Natural killer cell (primary cell): ENCODE measurements around the gene DGUOK. TPM values are rescaled to one million over a fixed set of nuclear protein-coding genes. Genes with fewer than 3 reads are reported as not detected.

ENCODE experiments used
- ATAC-seq, 3 donors: fragments of 150-1000 bp in 2 of 3; fragments of 200-7000 bp in 1 of 3; cut with Tn5 transposase; 1 replicate in 1 of 3; 2 replicates in 2 of 3; pipeline ENCODE4 v1.10.0; 2021; ENCODE audit warnings: mild to moderate bottlenecking in 2 of 3, moderate library complexity in 2 of 3
- DNase-seq, 2 donors: peaks; one replicate each; pipeline versions ENCODE4 v3.0.0 to v3.0.0-alpha.2; 2013 to 2021; ENCODE audit warnings: mixed read lengths in 1 of 2
- H3K27ac ChIP-seq: one replicate; pipeline ENCODE4 v1.5.1; 2013; ENCODE audit warnings: mild to moderate bottlenecking, low read length
- H3K27me3 ChIP-seq: one replicate; pipeline ENCODE4 v1.6.1; 2013; ENCODE audit warnings: low read length; ENCODE audit not compliant: control insufficient read depth, insufficient read depth
- H3K36me3 ChIP-seq: one replicate; pipeline ENCODE4 v1.6.1; 2013; ENCODE audit warnings: low read length; ENCODE audit not compliant: control insufficient read depth, insufficient read depth
- H3K4me1 ChIP-seq: one replicate; pipeline ENCODE4 v1.6.1; 2013; ENCODE audit warnings: low read length; ENCODE audit not compliant: control insufficient read depth, insufficient read depth
- H3K4me3 ChIP-seq: one replicate; pipeline ENCODE4 v1.5.1; 2013; ENCODE audit warnings: low read length
- H3K9me3 ChIP-seq: one replicate; pipeline ENCODE4 v1.6.1; 2013; ENCODE audit warnings: low read length; ENCODE audit not compliant: control insufficient read depth, insufficient read depth
- H3K27ac Mint-ChIP-seq, 2 donors: one replicate each; pipeline ENCODE4 v1.8.0; 2022; ENCODE audit warnings: mild to moderate bottlenecking in 2 of 2, mixed read lengths in 2 of 2, moderate library complexity in 1 of 2
- H3K27me3 Mint-ChIP-seq, 2 donors: one replicate each; pipeline ENCODE4 v1.8.0; 2022; ENCODE audit warnings: low read depth in 2 of 2, mixed read lengths in 2 of 2
- H3K36me3 Mint-ChIP-seq: one replicate; pipeline ENCODE4 v1.8.0; 2022; ENCODE audit warnings: mixed read lengths
- H3K4me1 Mint-ChIP-seq, 2 donors: one replicate each; pipeline ENCODE4 v1.8.0; 2022; ENCODE audit warnings: mixed read lengths in 2 of 2
- H3K4me3 Mint-ChIP-seq: one replicate; pipeline ENCODE4 v1.8.0; 2022; ENCODE audit warnings: mild to moderate bottlenecking, moderate library complexity, mixed read lengths
- H3K9me3 Mint-ChIP-seq, 2 donors: one replicate each; pipeline ENCODE4 v1.8.0; 2022; ENCODE audit warnings: mixed read lengths in 2 of 2
- CTCF ChIP-seq: fragments of 200-600 bp; IDR thresholded peaks from one replicate; pipeline ENCODE4 v1.8.0; 2022; ENCODE audit warnings: antibody characterized with exemption
- WGBS: methylation state at CpG from one replicate; pipeline ENCODE4 v1.1.7; 2013; ENCODE audit warnings: missing lambda C conversion rate; ENCODE audit not compliant: insufficient coverage; 5-methylcytosine and 5-hydroxymethylcytosine counted together
- intact Hi-C: fragments of 100-400 bp; cut with micrococcal nuclease; formaldehyde crosslinking; loops from one replicate; pipeline ENCODE4 v1.14.2; 2022
- total RNA-seq, 4 donors: library from RNA; stranded (reverse); fragments of 120-200 nt in 1 of 4; gene quantifications; one replicate each; pipeline versions ENCODE4 v1.2.3 to v1.2.4, GENCODE V29; 2013 to 2022

DGUOK gene
- total RNA-seq, 3 donors from 2014 or later (not counting 1 experiment from before 2014, with no cell fraction given) = 47.6 to 56.8 (median 54.8) TPM

DNA sequence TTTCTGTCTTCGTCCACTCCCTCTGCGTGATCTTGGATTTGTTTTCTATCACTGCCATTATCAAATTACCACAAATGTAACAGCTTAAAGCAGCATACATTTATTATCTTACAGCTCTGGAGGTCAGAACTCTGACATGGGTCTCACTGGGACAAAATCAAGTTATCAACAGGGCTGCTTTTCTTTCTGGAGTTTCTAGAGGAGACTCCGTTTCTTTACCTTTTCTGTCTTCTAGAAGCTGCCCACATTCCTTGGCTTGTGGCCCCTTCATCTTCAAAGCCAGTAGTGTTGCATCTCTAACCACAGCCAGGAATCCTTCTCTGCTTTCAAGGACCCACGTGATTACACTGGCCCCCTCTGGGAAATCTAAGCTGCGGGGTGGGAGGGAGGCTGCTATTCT lies 36.1 kb downstream of the DGUOK start:
- Mint-ChIP-seq H3K36me3 (peaks cover 16% of the 10 kb centered on the region), H3K4me1 (peaks cover 0 to 7% of the 10 kb centered on the region in 2 donors), H3K9me3 (no peaks in the 10 kb centered on the region), H3K27me3 (no peaks in the 10 kb centered on the region), H3K27ac (no peak overlapping the region), H3K4me3 (no peak overlapping the region)
- Histone ChIP-seq H3K4me1 (no peaks in the 10 kb centered on the region), H3K27ac (no peak overlapping the region), H3K27me3 (no peaks in the 10 kb centered on the region), H3K4me3 (no peak overlapping the region), H3K9me3 (no peaks in the 10 kb centered on the region), H3K36me3 (peaks cover 20% of the 10 kb centered on the region)
- WGBS = 48% methylated on average over 4 of the region's 5 CpGs
- DNase-seq (no peak), ATAC-seq (no peak)
- TF ChIP-seq CTCF = no peak
- intact Hi-C loops = no loop called here

DNA sequence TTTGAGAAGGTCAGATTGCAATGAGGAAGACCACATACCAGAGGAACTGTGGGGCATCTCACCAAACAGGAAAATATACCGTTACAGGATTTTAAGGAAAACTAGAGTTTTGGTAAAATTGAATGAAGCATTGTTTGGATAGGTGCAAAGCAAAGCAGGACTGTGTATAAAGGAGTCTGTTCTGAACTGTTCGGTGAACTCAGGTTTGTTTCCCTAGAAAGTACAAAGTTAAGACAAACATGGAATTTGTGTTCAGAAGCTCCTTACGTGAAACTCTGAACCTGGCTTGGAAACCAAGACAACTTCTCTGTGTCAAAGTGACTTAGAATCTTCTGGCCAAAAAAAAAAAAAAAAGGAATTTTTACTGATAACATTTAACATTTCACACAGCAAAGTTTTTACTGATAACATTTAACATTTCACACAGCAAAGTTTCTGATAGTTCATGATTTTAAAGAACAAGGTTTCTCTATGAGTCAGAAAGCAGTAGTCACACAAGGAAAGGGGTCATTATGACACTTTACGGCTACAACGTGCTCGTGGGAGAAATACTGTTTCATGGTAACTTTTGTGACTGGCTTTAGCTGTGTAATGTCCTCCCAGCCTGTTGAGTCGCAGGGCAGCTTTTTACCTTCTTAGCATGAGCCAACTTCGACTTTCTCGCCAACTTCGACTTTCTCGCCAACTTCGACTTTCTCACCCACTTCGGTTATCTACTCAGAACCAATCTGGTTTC lies 36.9 kb downstream of the DGUOK start:
- H3K27ac ChIP-seq = no peak overlapping the region
- no peak for ATAC-seq

DNA sequence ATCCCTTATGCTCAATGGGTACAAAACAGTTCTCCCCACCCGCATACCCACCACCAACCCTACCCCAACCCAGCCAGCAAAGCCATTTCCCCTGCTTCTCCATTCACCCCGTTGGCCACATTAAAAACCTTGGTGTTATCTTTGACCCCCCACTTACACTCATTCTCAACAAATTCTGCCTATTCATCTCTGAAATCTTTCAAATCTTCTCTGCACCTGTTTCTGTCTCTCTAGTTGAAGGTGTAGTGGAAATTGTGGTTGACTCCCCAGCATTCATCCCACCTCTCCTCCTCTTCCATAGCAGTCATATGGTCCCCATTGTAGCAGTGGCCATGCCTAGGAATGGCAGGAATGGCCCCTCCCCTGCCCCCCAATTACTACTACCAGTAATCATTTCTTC lies 37.5 kb downstream of the DGUOK start:
- ATAC-seq (no peak), DNase-seq (no peak)
- Mint-ChIP-seq H3K27ac (no peak overlapping the region), H3K4me1 (peaks cover 0 to 12% of the 10 kb centered on the region in 2 donors), H3K4me3 (no peak overlapping the region), H3K27me3 (no peaks in the 10 kb centered on the region), H3K36me3 (peaks cover 1% of the 10 kb centered on the region), H3K9me3 (no peaks in the 10 kb centered on the region)
- WGBS = 52% methylated on average over 2 of the region's 2 CpGs
- Histone ChIP-seq H3K27me3 (no peaks in the 10 kb centered on the region), H3K4me3 (no peak overlapping the region), H3K36me3 (peaks cover 6% of the 10 kb centered on the region), H3K4me1 (peaks cover under 1% of the 10 kb centered on the region), H3K9me3 (no peaks in the 10 kb centered on the region), H3K27ac (no peak overlapping the region)
- intact Hi-C loops = no loop called here
- TF ChIP-seq CTCF = no peak

More for the DNA sequence above, 36.9 kb downstream of the DGUOK start:
- intact Hi-C loops = no loop called here
- H3K27me3 Mint-ChIP-seq = no peaks in the 10 kb centered on the region
- Histone ChIP-seq H3K9me3 (no peaks in the 10 kb centered on the region), H3K27me3 (no peaks in the 10 kb centered on the region), H3K4me1 (no peaks in the 10 kb centered on the region), H3K4me3 (no peak overlapping the region), H3K36me3 (peaks cover 13% of the 10 kb centered on the region)
- 78% methylated on average over 13 of the region's 13 CpGs for WGBS
- H3K27ac Mint-ChIP-seq = no peak overlapping the region
- H3K4me3 Mint-ChIP-seq = no peak overlapping the region
- TF ChIP-seq CTCF = no peak
- H3K9me3 Mint-ChIP-seq = no peaks in the 10 kb centered on the region
- H3K4me1 Mint-ChIP-seq = peaks cover 0 to 11% of the 10 kb centered on the region in 2 donors
- peaks cover 8% of the 10 kb centered on the region for H3K36me3 Mint-ChIP-seq
- DNase-seq = no peak

DNA sequence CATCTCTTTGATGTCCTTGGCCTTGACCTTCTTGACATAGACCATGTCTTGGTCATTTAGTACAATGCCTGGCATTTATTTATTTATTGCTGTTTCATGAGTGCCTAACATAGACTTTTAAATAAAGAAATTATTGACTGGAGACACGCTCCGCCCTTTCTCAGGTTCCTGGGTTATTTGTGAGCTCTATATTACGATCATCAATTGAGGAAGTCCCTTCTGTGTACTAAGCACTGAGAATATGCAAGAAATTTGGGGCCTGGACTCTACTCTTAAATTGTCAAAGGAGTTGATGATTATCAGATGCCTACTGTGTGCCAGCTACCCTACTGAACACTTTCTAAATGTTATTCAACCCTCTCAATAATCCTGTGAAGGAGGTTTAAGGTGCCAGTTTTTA lies 38.4 kb downstream of the DGUOK start:
- H3K4me3 Mint-ChIP-seq = no peak overlapping the region
- peaks cover 9% of the 10 kb centered on the region for H3K4me1 ChIP-seq
- WGBS = 86% methylated on average over 3 of the region's 3 CpGs
- no peak for DNase-seq
- H3K36me3 Mint-ChIP-seq = no peaks in the 10 kb centered on the region
- no peaks in the 10 kb centered on the region for H3K27me3 ChIP-seq
- intact Hi-C loops = no loop called here
- no peak overlapping the region for H3K27ac ChIP-seq
- no peak overlapping the region for H3K27ac Mint-ChIP-seq
- TF ChIP-seq CTCF = no peak
- no peaks in the 10 kb centered on the region for H3K27me3 Mint-ChIP-seq
- no peak for ATAC-seq
- H3K4me3 ChIP-seq = no peak overlapping the region
- H3K9me3 Mint-ChIP-seq = no peaks in the 10 kb centered on the region
- no peaks in the 10 kb centered on the region for H3K36me3 ChIP-seq
- no peaks in the 10 kb centered on the region for H3K9me3 ChIP-seq
- peaks cover 5 to 18% of the 10 kb centered on the region in 2 donors for H3K4me1 Mint-ChIP-seq
